ENCODE data around the gene TLDC2. TPM values are rescaled to one million over a fixed set of nuclear protein-coding genes. Genes with fewer than 3 reads are reported as not detected.

Gene TLDC2
- total RNA-seq, 1 donor from 2014 or later, result 0.36 TPM

Other genes starting within 250 kb of the TLDC2 start
- 1.5 TPM for gene SLA2, start 229.9 kb upstream of the TLDC2 start, total RNA-seq
- gene NDRG3, start 130.0 kb upstream of the TLDC2 start, total RNA-seq, result 21.0 TPM
- 6.5 TPM for gene DSN1, start 102.4 kb upstream of the TLDC2 start, total RNA-seq
- 95.4 TPM for gene SAMHD1, start 75.6 kb downstream of the TLDC2 start, total RNA-seq
- 8.1 TPM for gene RBL1, start 219.9 kb downstream of the TLDC2 start, total RNA-seq

Data from ureter (tissue), 1 donor.